Measurements from ENCODE around the gene LDB2.

LDB2 gene

DNA sequence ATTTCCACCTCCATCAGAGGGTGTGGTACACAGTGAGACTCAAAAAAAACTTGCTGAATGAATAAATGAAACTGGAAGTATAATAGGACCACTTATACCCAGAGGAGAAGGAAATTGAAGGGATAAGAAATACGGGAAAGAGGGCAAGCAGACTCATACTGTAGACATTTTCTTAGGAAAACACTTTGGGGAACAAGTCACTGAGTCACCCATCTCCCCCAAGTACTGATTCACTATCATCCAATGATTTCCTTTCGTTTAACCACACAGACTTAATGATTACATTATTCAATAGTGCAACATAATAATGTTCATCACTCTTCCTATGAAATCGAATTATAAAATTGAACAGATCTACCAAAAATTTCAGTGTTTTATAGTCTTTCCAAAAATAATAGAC lies 97.1 kb downstream of the LDB2 start:
- no peak for DNase-seq

- DNase-seq = no peak
Measured at GRCh38 chr4:16794816-16795445, 103.5 kb downstream of the LDB2 start.

DNA sequence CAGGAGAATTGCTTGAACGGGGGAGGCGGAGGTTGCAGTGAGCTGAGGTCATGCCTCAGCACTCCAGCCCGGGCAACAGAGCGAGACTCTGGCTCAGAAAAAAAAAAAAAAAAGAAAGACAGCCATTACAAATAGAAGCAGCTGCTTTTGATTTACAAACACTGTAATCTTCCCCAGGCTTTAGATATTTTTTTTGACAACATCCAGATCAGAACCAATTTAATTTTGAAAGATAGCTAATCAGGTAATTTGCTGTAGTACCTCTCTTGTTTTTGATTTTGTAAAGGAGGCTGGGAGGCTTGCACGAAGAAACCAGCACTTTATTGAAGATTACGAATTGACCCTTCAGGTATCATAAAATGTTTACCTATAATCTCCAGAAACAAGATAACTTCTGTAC lies 107.0 kb downstream of the LDB2 start:
- no peak for DNase-seq

DNA sequence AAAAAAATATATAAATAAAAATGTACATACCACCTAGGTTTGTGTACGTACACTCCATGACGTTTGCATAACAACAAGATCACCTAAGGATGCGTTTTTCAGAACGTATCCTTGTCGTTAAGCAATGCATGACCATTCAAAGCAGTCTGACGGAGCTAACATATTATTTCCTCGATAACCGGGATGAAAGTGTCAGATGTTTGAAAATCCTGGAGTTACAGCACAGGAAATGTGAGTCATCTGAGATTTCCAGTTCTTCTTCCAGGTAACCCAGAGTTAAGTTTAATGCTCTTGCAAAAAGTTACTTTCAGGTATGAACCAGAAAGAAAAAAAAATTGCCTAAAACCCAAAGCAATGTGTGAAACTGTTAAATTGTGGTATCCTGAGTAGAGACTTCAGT lies 107.9 kb downstream of the LDB2 start:
- DNase-seq = no peak

DNA sequence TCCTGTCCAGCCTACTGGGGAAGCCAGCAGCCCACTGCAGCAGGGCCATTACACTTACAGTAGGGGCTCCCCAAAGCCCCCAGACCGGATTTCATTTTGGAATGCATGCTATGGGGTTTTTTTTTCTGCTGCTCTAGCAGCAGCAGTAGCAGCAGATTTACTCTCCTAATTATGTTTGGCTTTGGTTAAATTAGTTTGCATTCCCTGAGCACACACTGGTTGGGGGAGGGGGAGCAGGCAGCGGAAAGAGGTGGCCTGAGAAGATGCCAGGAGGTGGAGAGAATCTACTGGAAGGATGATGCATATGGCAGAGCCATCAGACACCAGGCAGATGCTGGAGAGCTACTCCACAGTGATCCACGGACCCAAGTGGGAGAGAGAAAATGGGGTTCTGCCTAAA lies 109.6 kb downstream of the LDB2 start:
- no peak for DNase-seq

DNA sequence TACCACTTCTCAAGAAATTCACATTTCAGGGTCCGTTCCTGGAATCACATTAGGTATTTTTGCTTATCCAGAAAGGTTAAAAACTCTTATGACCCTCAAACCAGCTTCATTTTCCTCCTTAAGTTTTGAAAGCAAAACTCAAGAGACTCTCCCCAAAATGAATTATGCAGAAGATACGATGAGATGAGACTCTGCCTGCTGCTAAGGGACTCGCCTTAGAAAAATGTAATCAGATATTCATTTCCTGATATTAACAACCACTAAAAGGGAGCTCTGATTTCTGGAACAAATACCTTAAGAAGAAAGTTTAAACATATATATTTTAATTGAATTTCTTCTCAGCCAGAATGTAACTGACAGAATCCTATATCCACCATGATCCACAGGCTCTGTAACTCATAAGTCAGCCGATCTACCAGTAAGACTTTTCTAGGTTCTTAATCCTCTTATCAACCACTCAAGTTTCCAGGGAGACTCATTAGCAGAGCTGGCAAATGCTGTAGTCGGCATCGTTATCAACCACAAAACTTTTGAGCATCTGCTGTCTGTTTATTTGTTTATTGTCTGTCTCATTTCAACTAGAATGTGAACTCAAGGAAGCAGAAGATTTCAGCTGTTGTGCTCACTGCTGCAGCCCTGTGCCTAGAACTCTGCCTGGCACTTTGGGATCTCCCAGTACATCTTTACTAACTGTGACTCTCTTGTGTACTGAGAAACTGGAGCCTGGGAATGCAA lies 112.5 kb downstream of the LDB2 start:
- no peak for DNase-seq

DNA sequence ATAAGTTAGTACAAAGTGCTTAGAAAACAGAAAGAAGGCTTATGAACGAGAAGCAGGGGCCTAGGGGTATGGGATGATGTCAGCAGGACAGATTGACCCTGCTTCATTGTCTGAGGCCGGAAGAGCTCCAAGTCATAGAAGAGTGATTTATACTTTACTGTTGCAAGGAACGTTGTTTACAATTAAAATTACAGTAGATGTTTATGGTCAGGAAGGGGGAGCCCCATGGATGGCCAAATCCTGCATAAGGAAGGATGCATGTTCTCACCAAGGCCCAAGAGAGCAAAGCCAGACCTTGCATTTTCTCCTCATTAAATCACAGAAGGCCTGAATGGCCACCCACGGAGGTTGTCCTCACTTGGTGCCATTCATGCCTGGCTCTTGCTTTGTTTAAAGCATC lies 115.3 kb downstream of the LDB2 start:
- DNase-seq = peak; percentile 25

DNA sequence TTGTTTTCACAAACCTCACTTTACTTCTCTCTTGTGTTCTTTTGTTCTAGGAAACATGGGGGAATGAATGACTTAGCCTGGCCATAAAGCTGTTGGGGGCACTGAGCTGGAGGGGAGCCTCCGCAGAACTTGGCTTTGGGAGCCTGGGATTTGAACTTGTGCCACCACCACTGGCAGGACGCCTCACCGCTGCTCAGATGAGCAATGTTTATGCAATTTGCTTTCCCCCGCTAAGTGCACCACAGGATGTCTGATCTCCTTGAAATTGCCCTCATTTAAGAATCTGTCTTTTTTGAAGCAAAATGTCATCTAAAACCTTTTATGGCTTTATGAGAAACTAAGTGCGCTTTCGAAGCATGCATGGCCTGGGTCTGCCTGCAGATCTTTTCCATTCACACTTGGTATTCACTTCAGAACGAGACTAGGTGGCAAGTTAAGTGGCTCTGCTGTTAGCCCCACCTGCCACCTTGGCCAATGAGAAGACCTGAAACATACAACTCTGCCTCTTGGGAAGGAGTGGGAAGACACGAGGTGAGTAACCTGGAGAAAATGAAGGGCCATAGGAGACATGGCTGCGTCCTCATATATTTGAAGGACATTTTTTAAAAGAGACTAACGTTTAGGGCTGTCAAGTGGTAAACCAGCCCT lies 119.3 kb downstream of the LDB2 start:
- DNase-seq = no peak

- no peak for DNase-seq
Measured at GRCh38 chr4:16777726-16778125, 120.7 kb downstream of the LDB2 start.

- DNase-seq = no peak
Measured at GRCh38 chr4:16775411-16776154, 122.9 kb downstream of the LDB2 start.

DNA sequence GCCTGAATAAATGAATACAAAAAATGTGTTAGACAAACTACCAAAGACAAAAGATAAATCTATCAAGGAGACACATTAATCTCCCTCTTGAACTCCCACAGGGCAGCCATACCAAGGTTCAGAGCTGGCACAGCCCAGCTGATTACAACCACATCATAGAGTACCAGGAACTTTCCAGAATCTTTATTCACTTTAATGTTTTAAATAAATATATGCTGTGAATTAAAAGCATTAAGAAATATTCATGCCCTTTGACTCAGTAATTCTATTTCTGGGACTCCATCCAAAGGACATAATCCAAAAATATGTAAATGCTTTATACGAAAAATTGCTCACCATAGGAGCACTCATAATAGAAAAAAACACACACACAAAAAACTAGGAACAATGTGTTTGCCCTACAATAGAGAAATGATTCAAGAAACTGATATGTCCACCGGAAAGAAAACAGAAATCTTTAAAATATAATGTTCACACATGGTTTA lies 126.0 kb downstream of the LDB2 start:
- no peak for DNase-seq

GRCh38 chr4:16770710-16771285 lies 127.6 kb downstream of the LDB2 start:
- DNase-seq = no peak

GRCh38 chr4:16767861-16768260 lies 130.6 kb downstream of the LDB2 start:
- no peak for DNase-seq

- DNase-seq = no peak
Measured at GRCh38 chr4:16767251-16767650, 131.2 kb downstream of the LDB2 start.

GRCh38 chr4:16765546-16765945 lies 132.9 kb downstream of the LDB2 start:
- no peak for DNase-seq

DNA sequence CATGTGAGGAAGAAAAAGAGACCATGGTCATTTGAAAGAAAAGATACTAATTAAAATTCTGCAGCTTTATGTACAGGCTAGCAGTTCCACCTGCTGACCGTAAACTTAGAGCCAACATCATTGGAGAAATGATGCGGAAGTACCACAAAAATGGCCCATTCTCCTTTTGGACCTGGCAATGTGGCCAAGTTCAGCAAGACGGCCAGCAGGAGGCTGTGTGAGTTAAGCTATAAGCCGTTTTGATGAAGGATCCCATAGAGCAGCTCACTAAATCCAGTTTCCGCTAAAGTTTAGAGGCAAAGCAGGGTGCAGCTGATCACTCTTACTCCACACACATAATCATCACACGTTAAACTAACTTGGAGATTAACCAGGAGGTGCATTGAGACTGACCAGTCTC lies 133.8 kb downstream of the LDB2 start:
- DNase-seq = no peak

DNA sequence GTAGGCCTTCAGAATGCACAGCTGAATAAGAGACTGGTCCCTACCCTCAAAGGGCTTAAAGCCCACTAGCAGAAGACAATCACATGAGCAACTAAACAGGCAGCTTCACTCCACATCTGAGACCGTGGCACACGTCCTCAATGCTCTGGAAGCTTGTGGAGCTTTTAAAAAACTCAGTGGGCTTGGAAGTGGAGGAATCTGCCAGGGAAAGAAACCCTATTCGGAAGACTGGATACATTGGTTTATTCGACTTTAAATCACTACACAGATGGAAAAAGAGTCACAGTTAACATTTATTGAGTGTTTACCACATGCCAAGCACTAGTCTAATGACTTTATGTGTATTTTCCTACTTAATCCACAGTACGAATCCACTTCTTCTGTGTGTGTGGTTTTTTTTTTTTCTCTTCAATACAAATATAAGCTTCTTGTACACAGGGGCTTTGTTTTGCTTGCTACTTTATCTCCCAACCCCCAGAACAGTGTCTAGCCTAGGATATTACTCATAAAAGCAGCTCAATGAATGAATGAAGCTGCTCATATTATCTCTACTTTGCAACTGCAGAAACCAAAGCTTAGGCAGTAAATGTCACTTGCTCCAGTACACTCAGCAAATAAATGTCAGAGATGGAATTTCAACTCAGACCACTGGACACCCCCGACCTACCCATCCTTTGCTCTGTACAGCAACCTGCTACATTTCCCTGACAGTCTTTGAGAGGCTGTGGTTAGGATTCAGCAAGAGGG lies 137.7 kb downstream of the LDB2 start:
- DNase-seq = peak; percentile 31

GRCh38 chr4:16759931-16760582 lies 138.4 kb downstream of the LDB2 start:
- DNase-seq = peak; percentile 45

- DNase-seq = no peak
Measured at GRCh38 chr4:16758816-16759215, 139.6 kb downstream of the LDB2 start.

DNA sequence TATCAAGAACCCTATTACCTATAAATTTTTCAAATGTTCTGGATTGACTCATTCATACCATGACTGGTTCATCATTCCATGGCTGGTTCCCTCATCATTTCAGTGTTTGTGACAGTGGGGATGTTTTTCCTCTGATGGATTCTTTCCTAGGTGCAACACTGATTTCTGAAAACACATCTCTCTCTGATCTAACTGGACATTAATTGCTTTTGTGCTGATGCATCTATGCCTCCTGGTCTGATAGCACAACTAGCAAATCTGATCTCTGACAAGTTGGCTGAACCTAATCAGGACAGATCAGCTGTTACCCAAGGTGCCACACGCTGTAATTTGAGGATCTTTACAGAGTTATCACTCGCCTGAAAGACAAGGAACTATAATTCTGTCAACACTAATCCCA lies 140.2 kb downstream of the LDB2 start:
- no peak for DNase-seq

DNA sequence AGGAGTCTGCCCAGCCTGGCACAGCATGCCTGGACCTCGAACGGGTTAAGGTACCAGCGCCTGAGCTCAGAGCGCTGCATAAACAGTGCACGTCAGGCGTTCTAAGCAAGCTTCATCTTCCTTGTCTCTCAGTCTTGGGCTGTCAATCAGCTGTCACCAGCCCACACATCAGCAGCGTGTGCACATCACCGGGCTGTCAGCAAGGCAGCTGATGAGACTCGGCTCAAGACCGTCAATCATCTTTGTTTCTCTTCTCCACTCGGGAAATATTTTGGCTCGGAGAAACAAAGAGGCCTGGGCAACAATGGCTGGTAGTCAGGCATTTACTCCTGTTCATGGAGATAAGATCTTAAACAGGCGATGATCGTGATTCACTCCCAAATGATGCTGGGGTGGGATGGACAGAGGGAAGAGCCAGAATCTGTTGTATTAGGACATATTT lies 141.3 kb downstream of the LDB2 start:
- DNase-seq = no peak

Measured in right kidney (tissue), 1 donor.